Measurements from ENCODE around the gene TVP23B.
A peak's percentile ranks its signal among the peaks of the same experiment; 100 is the strongest.
"Not testable (repeated sequence)": the region's sequence is repeated elsewhere in the genome, so short reads cannot be mapped to it uniquely, and the experiment has no call there.

Gene TVP23B

DNA sequence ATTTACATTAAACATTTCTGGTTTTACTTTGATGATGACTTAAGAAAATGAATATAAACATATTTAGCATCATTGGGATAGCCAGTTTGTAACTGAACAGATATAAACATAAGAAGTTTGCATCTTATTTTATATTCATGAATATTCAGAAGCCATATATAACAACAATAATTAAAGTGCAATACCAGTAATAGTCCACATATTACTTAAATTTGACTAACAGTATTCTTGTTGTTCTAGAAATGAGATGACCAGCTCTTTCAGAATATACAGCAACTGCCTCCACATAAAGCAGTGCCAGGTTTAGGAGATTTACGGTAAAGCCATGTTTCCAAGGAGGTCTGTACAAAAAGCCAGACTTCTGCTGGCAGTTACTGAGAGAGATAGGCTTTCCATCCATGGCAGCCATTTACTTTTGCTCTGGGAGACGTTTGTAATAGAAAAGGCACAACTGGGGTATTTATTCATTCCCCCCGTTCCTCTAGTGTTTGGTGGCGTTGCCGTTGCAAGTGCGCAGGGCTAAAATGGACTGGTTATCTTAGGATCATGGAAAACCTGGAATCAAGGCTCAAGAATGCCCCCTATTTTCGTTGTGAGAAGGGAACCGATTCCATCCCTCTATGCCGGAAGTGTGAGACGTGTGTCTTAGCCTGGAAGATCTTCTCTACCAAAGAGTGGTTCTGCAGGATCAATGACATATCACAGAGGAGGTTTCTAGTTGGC, 37.1 kb upstream of the TVP23B start, which contains the start of gene FBXW10:
Gene FBXW10, plus strand, starts transcription at position 356 of the 723 bp plus-strand sequence. Its CDS starts 191 bp downstream, at position 547.
- H3K4me3 ChIP-seq (ENCODE audit: low read depth, low read length); H3K36me3 ChIP-seq (ENCODE audit: control insufficient read depth in 2 of 2, insufficient read depth in 1 of 2, low read length in 2 of 2); POLR2A ChIA-PET; H3K9me3 ChIP-seq (ENCODE audit: control insufficient read depth, insufficient read depth, low read depth, low read length); H3K27ac ChIP-seq (ENCODE audit: extremely low read depth, low read depth, low read length); CTCF ChIA-PET; H3K4me1 ChIP-seq (ENCODE audit: control insufficient read depth, insufficient read depth, low read length): not testable (repeated sequence)

DNA sequence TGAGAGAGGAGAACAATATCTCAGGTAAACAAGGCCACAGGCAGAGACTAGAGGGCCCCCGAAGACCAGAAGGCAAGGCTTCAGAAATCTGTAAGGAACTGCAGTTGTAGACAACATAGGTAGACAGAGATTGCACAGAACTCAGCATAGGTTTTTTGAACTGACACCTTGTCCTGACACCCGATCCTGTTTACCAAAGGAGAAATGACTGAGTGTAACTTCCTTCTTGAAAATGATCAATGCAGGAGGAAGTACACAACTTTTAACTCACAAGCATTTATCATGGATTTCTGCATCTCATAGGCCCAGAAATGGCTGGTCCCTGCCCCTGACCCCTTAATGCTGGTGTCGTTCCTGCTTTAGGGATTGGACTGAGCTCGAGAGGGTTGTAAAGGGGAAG, 36.3 kb upstream of the TVP23B start:
- CTCF ChIA-PET; H3K4me1 ChIP-seq (ENCODE audit: control insufficient read depth, insufficient read depth, low read length); H3K27ac ChIP-seq (ENCODE audit: extremely low read depth, low read depth, low read length); H3K9me3 ChIP-seq (ENCODE audit: control insufficient read depth, insufficient read depth, low read depth, low read length); H3K36me3 ChIP-seq (ENCODE audit: control insufficient read depth in 2 of 2, insufficient read depth in 1 of 2, low read length in 2 of 2); POLR2A ChIA-PET; H3K4me3 ChIP-seq (ENCODE audit: low read depth, low read length): not testable (repeated sequence)

DNA sequence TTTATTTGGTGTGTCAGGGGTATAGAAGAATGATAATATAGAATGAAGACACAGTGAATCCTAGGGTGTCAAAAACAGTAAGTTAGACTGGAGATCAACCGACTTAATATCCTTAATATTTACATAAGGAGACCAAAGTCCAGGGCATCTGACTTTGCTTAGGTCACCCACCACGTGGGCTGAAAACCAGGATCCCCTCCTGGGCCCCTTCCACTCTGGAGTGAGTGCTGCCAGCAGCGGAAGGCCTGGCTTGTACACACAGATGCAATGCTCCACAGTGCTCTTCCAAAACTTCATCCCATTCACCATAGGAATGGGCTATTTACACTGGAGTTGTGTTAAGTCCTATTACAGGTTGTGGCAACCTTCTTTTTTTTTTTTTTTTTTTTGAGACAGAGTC, 34.4 kb upstream of the TVP23B start:
- H3K9me3 ChIP-seq (ENCODE audit: control insufficient read depth, insufficient read depth, low read depth, low read length); H3K27ac ChIP-seq (ENCODE audit: extremely low read depth, low read depth, low read length); CTCF ChIA-PET; H3K4me3 ChIP-seq (ENCODE audit: low read depth, low read length); H3K4me1 ChIP-seq (ENCODE audit: control insufficient read depth, insufficient read depth, low read length); POLR2A ChIA-PET; H3K36me3 ChIP-seq (ENCODE audit: control insufficient read depth in 2 of 2, insufficient read depth in 1 of 2, low read length in 2 of 2): not testable (repeated sequence)

DNA sequence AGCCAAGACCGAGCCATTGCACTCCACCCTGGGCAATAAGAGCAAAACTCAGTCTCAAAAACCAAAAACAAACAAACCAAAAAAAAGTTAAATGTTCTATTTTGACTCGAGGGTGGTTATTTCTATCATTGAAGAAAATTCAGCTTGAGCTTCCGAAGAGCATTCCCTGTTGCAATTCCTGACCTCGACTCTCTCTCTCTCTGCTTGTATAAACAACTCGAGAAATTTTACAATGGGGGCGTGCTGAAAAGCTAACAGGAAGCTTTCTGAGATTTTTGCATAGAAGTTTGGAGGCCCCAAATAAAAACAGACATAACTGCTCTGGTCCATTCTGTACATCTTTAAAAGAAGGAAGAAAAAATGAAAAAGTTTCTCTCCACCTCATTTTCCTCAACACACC, 33.5 kb upstream of the TVP23B start:
- H3K27ac ChIP-seq (ENCODE audit: extremely low read depth, low read depth, low read length); H3K36me3 ChIP-seq (ENCODE audit: control insufficient read depth in 2 of 2, insufficient read depth in 1 of 2, low read length in 2 of 2); POLR2A ChIA-PET; H3K9me3 ChIP-seq (ENCODE audit: control insufficient read depth, insufficient read depth, low read depth, low read length); H3K4me1 ChIP-seq (ENCODE audit: control insufficient read depth, insufficient read depth, low read length); CTCF ChIA-PET; H3K4me3 ChIP-seq (ENCODE audit: low read depth, low read length): not testable (repeated sequence)
- TF ChIP-seq ZNF596 (tag by site-specific recombination; IDR thresholded peaks at IDR 0.05) = 0 out of 2 replicates have a peak, but pooled peaks have one; percentile 22

DNA sequence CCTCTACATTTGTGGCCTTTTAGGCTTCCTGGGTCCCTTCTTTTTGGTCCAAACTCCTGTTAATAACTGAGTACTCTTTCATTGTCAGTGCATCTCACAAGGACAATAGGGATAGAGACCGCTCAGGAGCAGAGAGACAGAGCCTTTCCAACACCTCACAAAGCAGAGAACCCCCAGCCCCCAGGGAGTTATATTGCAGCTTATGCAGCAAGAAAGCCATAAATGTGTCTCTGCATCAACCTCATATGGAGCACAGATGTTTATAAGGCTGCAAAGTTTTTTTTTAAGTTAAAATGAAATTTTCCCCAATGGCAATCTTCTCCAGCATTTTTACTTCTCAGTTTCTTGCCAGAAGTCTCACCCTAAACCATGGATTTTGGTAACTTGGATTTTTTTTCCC, 30.7 kb upstream of the TVP23B start:
- H3K36me3 ChIP-seq (ENCODE audit: control insufficient read depth in 2 of 2, insufficient read depth in 1 of 2, low read length in 2 of 2); POLR2A ChIA-PET; CTCF ChIA-PET; H3K4me3 ChIP-seq (ENCODE audit: low read depth, low read length); H3K27ac ChIP-seq (ENCODE audit: extremely low read depth, low read depth, low read length); H3K9me3 ChIP-seq (ENCODE audit: control insufficient read depth, insufficient read depth, low read depth, low read length); H3K4me1 ChIP-seq (ENCODE audit: control insufficient read depth, insufficient read depth, low read length): not testable (repeated sequence)

DNA sequence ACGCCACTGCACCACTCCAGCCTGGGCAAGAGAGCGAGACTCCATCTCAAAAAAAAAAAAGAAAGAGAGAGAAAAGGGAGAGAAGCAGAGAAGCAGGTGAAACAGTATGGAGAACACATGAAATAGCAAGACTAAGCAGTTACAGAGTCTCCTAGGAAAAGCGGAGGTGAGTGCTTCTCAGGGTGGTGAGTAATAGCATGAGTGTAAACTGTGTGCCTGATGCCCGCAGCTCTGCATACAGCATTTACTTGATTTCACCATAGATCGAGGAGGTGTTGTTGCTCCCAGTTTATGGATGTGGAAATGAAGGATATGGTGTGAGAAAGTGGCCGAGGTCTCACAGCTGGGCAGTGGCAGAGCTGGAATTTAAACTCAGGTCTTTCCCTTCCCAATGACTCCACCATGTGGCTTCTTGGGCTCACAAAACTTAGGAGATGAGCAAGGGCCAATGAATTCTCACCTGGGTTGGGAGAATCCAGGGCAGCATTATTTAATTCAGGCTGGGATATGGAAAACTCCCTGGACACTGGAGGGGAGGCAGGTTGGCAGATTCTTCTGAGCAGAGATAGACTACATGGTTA, 27.1 kb upstream of the TVP23B start:
- H3K36me3 ChIP-seq (ENCODE audit: control insufficient read depth in 2 of 2, insufficient read depth in 1 of 2, low read length in 2 of 2); H3K4me1 ChIP-seq (ENCODE audit: control insufficient read depth, insufficient read depth, low read length); POLR2A ChIA-PET; CTCF ChIA-PET; H3K4me3 ChIP-seq (ENCODE audit: low read depth, low read length); H3K9me3 ChIP-seq (ENCODE audit: control insufficient read depth, insufficient read depth, low read depth, low read length); H3K27ac ChIP-seq (ENCODE audit: extremely low read depth, low read depth, low read length): not testable (repeated sequence)

DNA sequence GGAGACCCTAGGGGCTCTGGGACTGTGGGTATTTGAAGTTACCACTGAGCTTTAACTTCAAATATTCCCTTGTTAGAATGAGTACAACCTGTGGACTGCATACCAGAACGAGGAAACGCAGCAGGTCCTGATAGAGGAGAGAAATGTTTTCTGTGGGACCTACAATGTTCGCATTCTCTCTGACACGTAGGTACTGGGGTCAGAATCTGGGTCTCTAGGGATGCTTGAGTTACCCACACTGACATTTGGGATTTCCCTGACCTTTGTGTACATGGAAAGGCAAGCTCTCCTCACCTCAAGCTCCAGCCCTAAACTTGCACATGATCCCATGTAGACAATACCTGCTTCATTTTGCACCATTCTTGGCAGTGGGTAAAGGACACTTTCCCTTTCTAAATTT, 25.0 kb upstream of the TVP23B start:
- H3K4me1 ChIP-seq (ENCODE audit: control insufficient read depth, insufficient read depth, low read length); POLR2A ChIA-PET; H3K36me3 ChIP-seq (ENCODE audit: control insufficient read depth in 2 of 2, insufficient read depth in 1 of 2, low read length in 2 of 2); CTCF ChIA-PET; H3K27ac ChIP-seq (ENCODE audit: extremely low read depth, low read depth, low read length); H3K9me3 ChIP-seq (ENCODE audit: control insufficient read depth, insufficient read depth, low read depth, low read length); H3K4me3 ChIP-seq (ENCODE audit: low read depth, low read length): not testable (repeated sequence)

DNA sequence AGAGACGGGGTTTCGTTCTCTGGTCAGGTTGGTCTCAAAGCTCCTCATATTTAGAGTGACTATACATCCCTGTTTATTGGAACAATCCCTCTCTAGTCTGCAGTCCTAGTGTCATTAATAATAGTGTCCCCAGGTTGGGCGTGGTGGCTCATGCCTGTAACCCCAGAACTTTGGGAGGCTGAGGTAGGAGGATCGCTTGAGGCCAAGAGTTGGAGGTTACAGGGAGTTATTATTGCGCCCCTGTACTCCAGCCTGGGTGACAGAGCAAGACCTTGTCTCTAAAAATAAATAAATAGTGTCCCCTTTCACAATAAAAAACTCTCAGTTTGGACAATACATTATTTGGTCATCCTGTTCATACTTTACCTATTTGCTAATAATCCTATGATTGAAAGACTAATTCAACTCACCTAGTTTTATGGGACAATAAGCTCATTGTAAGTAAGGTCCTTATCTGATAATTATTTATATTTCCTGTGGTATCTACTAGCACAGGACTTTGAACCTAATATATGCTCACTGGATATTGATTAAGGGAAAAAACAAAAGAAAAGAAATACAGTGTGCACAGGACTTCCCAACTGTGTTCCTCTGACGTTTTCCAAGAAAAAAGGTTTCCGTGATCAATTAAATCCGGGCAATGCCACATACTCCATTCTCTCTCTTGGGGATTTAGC, 23.5 kb upstream of the TVP23B start:
- POLR2A ChIA-PET; CTCF ChIA-PET; H3K4me1 ChIP-seq (ENCODE audit: control insufficient read depth, insufficient read depth, low read length); H3K9me3 ChIP-seq (ENCODE audit: control insufficient read depth, insufficient read depth, low read depth, low read length); H3K4me3 ChIP-seq (ENCODE audit: low read depth, low read length); H3K27ac ChIP-seq (ENCODE audit: extremely low read depth, low read depth, low read length); H3K36me3 ChIP-seq (ENCODE audit: control insufficient read depth in 2 of 2, insufficient read depth in 1 of 2, low read length in 2 of 2): not testable (repeated sequence)

DNA sequence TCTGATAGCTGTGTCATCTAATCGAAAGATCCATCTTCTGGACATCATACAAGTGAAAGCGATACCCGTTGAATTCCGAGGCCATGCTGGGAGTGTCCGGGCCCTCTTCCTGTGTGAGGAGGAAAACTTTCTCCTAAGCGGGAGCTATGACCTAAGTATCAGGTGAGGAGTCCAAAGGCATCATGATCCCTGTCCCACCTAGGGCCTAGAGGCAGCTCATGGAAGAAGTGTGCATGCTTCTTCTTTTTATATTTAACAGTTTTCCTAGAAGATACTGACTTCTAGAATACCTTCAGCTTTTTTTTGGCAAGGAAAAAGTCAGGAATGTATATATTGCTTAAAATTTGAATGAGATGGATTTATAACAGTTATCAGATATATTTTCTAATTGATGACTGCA, 22.6 kb upstream of the TVP23B start:
- H3K4me1 ChIP-seq (ENCODE audit: control insufficient read depth, insufficient read depth, low read length); H3K4me3 ChIP-seq (ENCODE audit: low read depth, low read length); H3K9me3 ChIP-seq (ENCODE audit: control insufficient read depth, insufficient read depth, low read depth, low read length); H3K36me3 ChIP-seq (ENCODE audit: control insufficient read depth in 2 of 2, insufficient read depth in 1 of 2, low read length in 2 of 2); H3K27ac ChIP-seq (ENCODE audit: extremely low read depth, low read depth, low read length); CTCF ChIA-PET; POLR2A ChIA-PET: not testable (repeated sequence)

DNA sequence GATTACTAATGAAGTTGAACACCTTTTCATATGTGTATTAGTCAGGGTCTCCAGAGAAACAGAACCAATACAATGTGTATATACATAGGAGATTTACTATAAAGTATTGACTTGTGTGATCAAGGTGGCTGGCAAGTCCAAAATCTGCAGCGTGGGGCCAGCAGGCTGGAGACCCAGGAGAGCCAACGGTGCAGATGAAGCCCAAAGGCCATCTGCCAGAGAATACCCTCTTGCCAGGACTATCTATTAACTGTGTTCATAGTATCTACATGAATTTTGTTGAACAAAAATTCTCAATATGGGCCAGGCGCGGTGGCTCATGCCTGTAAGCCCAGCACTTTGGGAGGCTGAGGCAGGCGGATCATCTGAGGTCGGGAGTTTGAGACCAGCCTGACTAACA, 20.8 kb upstream of the TVP23B start:
- POLR2A ChIA-PET; H3K4me3 ChIP-seq (ENCODE audit: low read depth, low read length); H3K4me1 ChIP-seq (ENCODE audit: control insufficient read depth, insufficient read depth, low read length); CTCF ChIA-PET; H3K36me3 ChIP-seq (ENCODE audit: control insufficient read depth in 2 of 2, insufficient read depth in 1 of 2, low read length in 2 of 2); H3K27ac ChIP-seq (ENCODE audit: extremely low read depth, low read depth, low read length); H3K9me3 ChIP-seq (ENCODE audit: control insufficient read depth, insufficient read depth, low read depth, low read length): not testable (repeated sequence)

DNA sequence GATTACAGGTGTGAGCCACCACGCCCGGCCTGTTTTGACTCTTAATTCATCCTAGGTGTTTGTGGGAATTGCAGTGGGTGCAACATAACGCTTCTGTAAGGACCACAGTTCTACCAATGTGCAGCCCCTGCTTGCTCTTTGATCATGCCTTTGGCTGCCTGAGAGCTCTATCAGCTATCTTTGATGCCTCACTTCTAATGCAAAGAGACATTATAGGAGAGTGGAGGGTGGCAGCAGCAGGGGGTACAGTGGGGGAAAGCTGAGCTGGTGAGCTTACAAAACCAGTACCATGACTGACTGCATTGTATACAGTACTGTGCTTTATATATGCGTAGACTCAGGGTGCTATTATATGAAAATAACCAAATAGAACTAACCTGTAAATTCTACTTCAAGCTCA, 10.4 kb upstream of the TVP23B start:
- POLR2A ChIA-PET; H3K9me3 ChIP-seq (ENCODE audit: control insufficient read depth, insufficient read depth, low read depth, low read length); H3K27ac ChIP-seq (ENCODE audit: extremely low read depth, low read depth, low read length); H3K4me1 ChIP-seq (ENCODE audit: control insufficient read depth, insufficient read depth, low read length); H3K36me3 ChIP-seq (ENCODE audit: control insufficient read depth in 2 of 2, insufficient read depth in 1 of 2, low read length in 2 of 2); H3K4me3 ChIP-seq (ENCODE audit: low read depth, low read length): not testable (repeated sequence)
- CTCF ChIA-PET = interaction anchor here (1.0 kb wide), 1 partner anchor 145 kb away, joined by 3 read pairs; no protein-coding TSS in a partner anchor
